Keratinocyte (primary cell): ENCODE measurements around the gene CASP6.

ENCODE experiments used
- CTCF ChIP-seq, 3 experiments: IDR thresholded peaks in 1 of 3; conservative IDR thresholded peaks in 1 of 3; optimal IDR thresholded peaks in 1 of 3; 2 replicates in 2 of 3; 3 replicates in 1 of 3; pipeline versions ENCODE3 to v1.5.1; 2011; ENCODE audit warnings: low read length in 3 of 3, mild to moderate bottlenecking in 3 of 3, moderate library complexity in 2 of 3, control low read depth in 1 of 3, inconsistent platforms in 1 of 3; ENCODE audit not compliant: insufficient read depth in 2 of 3; ENCODE audit errors: extremely low read depth in 1 of 3
- EZH2 ChIP-seq: IDR thresholded peaks from one replicate; pipeline ENCODE4 v1.6.1; 2012; ENCODE audit warnings: inconsistent platforms, mild to moderate bottlenecking, low read length, moderate library complexity

- TF ChIP-seq CTCF (optimal IDR thresholded peaks at IDR 0.05 in 1 of 3, IDR thresholded peaks at IDR 0.05 in 1 of 3, conservative IDR thresholded peaks at IDR 0.05 in 1 of 3; ENCODE audit: extremely low read depth in 1 of 3, insufficient read depth in 2 of 3, low read length in 3 of 3) (no peak), EZH2 (no peak)
Observed at GRCh38 chr4:109665783-109666485, 37.3 kb downstream of the CASP6 start.
